HG02840 (cell line): ENCODE data around the gene HOXB7.

ENCODE experiments used
- ATAC-seq: cut with Tn5 transposase; IDR thresholded peaks from one replicate; pipeline ENCODE4 v1.9.1; 2021; ENCODE audit warnings: mild to moderate bottlenecking, moderate library complexity, moderate number of reproducible peaks; ENCODE audit not compliant: unreplicated experiment, low FRiP score

HOXB7 gene

GRCh38 chr17:48558057-48558830 lies 52.6 kb downstream of the HOXB7 start:
- ATAC-seq: no peak
